Esophagus muscularis mucosa (tissue), 4 donors: ENCODE data around the gene DNAL1. TPM values are rescaled to one million over a fixed set of nuclear protein-coding genes. Genes with fewer than 3 reads are reported as not detected.

Experiments
- DNase-seq: peaks from one replicate; pipeline ENCODE4 v3.0.0-alpha.2; 2017; ENCODE audit errors: extremely low spot score
- H3K27ac ChIP-seq, 4 donors: fragments of 200-600 bp; sonication (generic); replicated peaks in 1 of 4; 1 replicate in 3 of 4; 2 replicates in 1 of 4; pipeline ENCODE4 v1.5.1; 2016 to 2019; ENCODE audit warnings: mild to moderate bottlenecking in 1 of 4
- H3K27me3 ChIP-seq, 4 donors: fragments of 200-600 bp; sonication (generic); one replicate each; pipeline versions ENCODE4 v1.5.1 to v1.6.0; 2016 to 2019
- H3K36me3 ChIP-seq, 4 donors: fragments of 200-600 bp; sonication (generic); one replicate each; pipeline ENCODE4 v1.5.1; 2016 to 2019
- H3K4me1 ChIP-seq, 4 donors: fragments of 200-600 bp; sonication (generic); one replicate each; pipeline ENCODE4 v1.5.1; 2016 to 2019
- H3K4me3 ChIP-seq, 4 donors: fragments of 200-600 bp; sonication (generic); 1 replicate in 2 of 4; 2 replicates in 2 of 4; pipeline ENCODE4 v1.5.1; 2016 to 2019; ENCODE audit warnings: mild to moderate bottlenecking in 4 of 4, moderate library complexity in 1 of 4
- H3K9me3 ChIP-seq, 4 donors: fragments of 200-600 bp; sonication (generic); 1 replicate in 3 of 4; 2 replicates in 1 of 4; pipeline ENCODE4 v1.5.1; 2016 to 2019
- CTCF ChIP-seq, 3 experiments: fragments of 200-600 bp in 2 of 3; fragments of 450-650 bp in 1 of 3; sonication (generic) in 2 of 3; IDR thresholded peaks; one replicate each; pipeline ENCODE4 v1.5.1; 2017 to 2019; ENCODE audit warnings: antibody characterized with exemption in 3 of 3, mild to moderate bottlenecking in 2 of 3, moderate library complexity in 1 of 3
- EP300 ChIP-seq: sonication (generic); formaldehyde crosslinking; IDR thresholded peaks from one replicate; pipeline ENCODE4 v1.6.1; 2017; ENCODE audit warnings: antibody characterized with exemption
- POLR2A ChIP-seq: fragments of 450-650 bp; IDR thresholded peaks from one replicate; pipeline ENCODE4 v1.6.1; 2017; ENCODE audit warnings: antibody characterized with exemption, moderate library complexity, mild to moderate bottlenecking, low read depth
- POLR2AphosphoS5 ChIP-seq, 2 donors: sonication (generic); formaldehyde crosslinking; IDR thresholded peaks; one replicate each; pipeline ENCODE4 v1.6.1; 2017; ENCODE audit warnings: antibody characterized with exemption in 2 of 2
- WGBS: methylation state at CpG from one replicate; pipeline ENCODE4 v1.1.5; 2018; 5-methylcytosine and 5-hydroxymethylcytosine counted together
- intact Hi-C: fragments of 100-400 bp; cut with DNase I; formaldehyde crosslinking; loops from one replicate; pipeline ENCODE4 v1.15.1; 2023
- total RNA-seq, 4 donors: library from RNA; depleted of rRNA; stranded (reverse); fragments of >200 nt; gene quantifications; one replicate each; pipeline versions ENCODE4 v1.1.0 to v1.2.1, GENCODE V29; 2016

DNAL1 gene
- total RNA-seq, 4 donors from 2014 or later = 6.2 to 13.7 (median 10.4) TPM

- Histone ChIP-seq H3K27me3 (no peaks in the 10 kb centered on the region), H3K4me1 (peaks cover 73 to 78% (median 75%) of the 10 kb centered on the region in 4 donors), H3K9me3 (no peaks in the 10 kb centered on the region), H3K4me3 (peak overlapping the region; percentile 32 to 52 (median 42)), H3K36me3 (peaks cover 18 to 42% (median 39%) of the 10 kb centered on the region in 4 donors), H3K27ac (peak overlapping the region; percentile 84 to 98 (median 86))
- no peak for TF ChIP-seq POLR2A
- TF ChIP-seq POLR2AphosphoS5 (IDR thresholded peaks at IDR 0.05) = peak; percentile 51 to 73
- no peak for TF ChIP-seq CTCF (IDR thresholded peaks at IDR 0.05)
- no peak for DNase-seq
- 11% methylated on average over 6 of the region's 9 CpGs for WGBS
- intact Hi-C loops = no loop called here
Measured at GRCh38 chr14:73740618-73741326, 96.0 kb downstream of the DNAL1 start.

- TF ChIP-seq EP300 (no peak), POLR2AphosphoS5 (IDR thresholded peaks at IDR 0.05) (peak; percentile 44 to 47), POLR2A (no peak)
- intact Hi-C loops = no loop called here
- 9% methylated on average over 12 of the region's 12 CpGs for WGBS
- Histone ChIP-seq H3K27ac (peak overlapping the region; percentile 84 to 98 (median 86)), H3K9me3 (no peaks in the 10 kb centered on the region), H3K4me3 (peak overlapping the region; percentile 32 to 52 (median 42)), H3K4me1 (peaks cover 80 to 85% (median 81%) of the 10 kb centered on the region in 4 donors), H3K27me3 (no peaks in the 10 kb centered on the region), H3K36me3 (peaks cover 15 to 36% (median 33%) of the 10 kb centered on the region in 4 donors)
- DNase-seq = no peak
Measured at GRCh38 chr14:73741386-73741875, 96.6 kb downstream of the DNAL1 start.

GRCh38 chr14:73741876-73742519, 97.2 kb downstream of the DNAL1 start:
- H3K4me3 ChIP-seq = peak overlapping the region; percentile 32 to 52 (median 42)
- DNase-seq = no peak
- 30% methylated on average over 15 of the region's 17 CpGs for WGBS
- TF ChIP-seq POLR2A = no peak
- TF ChIP-seq CTCF (IDR thresholded peaks at IDR 0.05) = no peak
- TF ChIP-seq EP300 = no peak
- no peak for TF ChIP-seq POLR2AphosphoS5 (IDR thresholded peaks at IDR 0.05)
- H3K27ac ChIP-seq = peak overlapping the region; percentile 84 to 98 (median 86)
- intact Hi-C loops = no loop called here
- H3K36me3 ChIP-seq = peaks cover 10 to 30% (median 27%) of the 10 kb centered on the region in 4 donors
- H3K4me1 ChIP-seq = peaks cover 85 to 91% (median 87%) of the 10 kb centered on the region in 4 donors
- no peaks in the 10 kb centered on the region for H3K9me3 ChIP-seq
- no peaks in the 10 kb centered on the region for H3K27me3 ChIP-seq

- 68% methylated on average over 6 of the region's 6 CpGs for WGBS
- no peak overlapping the region for H3K4me3 ChIP-seq
- peaks cover 92 to 98% (median 94%) of the 10 kb centered on the region in 4 donors for H3K4me1 ChIP-seq
- H3K9me3 ChIP-seq = no peaks in the 10 kb centered on the region
- H3K27me3 ChIP-seq = no peaks in the 10 kb centered on the region
- peak overlapping the region; percentile 84 to 98 (median 86) for H3K27ac ChIP-seq
- no peak for DNase-seq
- intact Hi-C loops = no loop called here
- H3K36me3 ChIP-seq = peaks cover 10 to 23% (median 21%) of the 10 kb centered on the region in 4 donors
- TF ChIP-seq POLR2AphosphoS5 (IDR thresholded peaks at IDR 0.05) (no peak), POLR2A (no peak), CTCF (IDR thresholded peaks at IDR 0.05) (no peak), EP300 (no peak)
Measured at GRCh38 chr14:73742520-73743238, 97.9 kb downstream of the DNAL1 start.
